Body of pancreas (tissue), 4 donors: ENCODE data around the gene MTA1. TPM values are rescaled to one million over a fixed set of nuclear protein-coding genes. Genes with fewer than 3 reads are reported as not detected.

ENCODE experiments used
- ATAC-seq: fragments of 150-250 bp; one replicate; pipeline ENCODE4 v1.9.1; 2016
- DNase-seq, 4 donors: peaks; one replicate each; pipeline ENCODE4 v3.0.0-alpha.2; 2019
- H3K27ac ChIP-seq, 4 donors: fragments of 200-600 bp; sonication (generic); 1 replicate in 3 of 4; 2 replicates in 1 of 4; pipeline versions ENCODE4 v1.5.1 to v1.6.1; 2016 to 2019; ENCODE audit warnings: mild to moderate bottlenecking in 1 of 4, mixed read lengths in 1 of 4, moderate library complexity in 1 of 4
- H3K27me3 ChIP-seq, 2 donors: fragments of 200-600 bp; sonication (generic); one replicate each; pipeline ENCODE4 v1.6.0; 2016; ENCODE audit warnings: mild to moderate bottlenecking in 1 of 2
- H3K36me3 ChIP-seq, 2 donors: fragments of 200-600 bp; sonication (generic); replicated peaks in 1 of 2; 2 replicates each; pipeline ENCODE4 v1.5.1; 2016; ENCODE audit warnings: low read depth in 2 of 2; ENCODE audit not compliant: insufficient read depth in 1 of 2
- H3K4me1 ChIP-seq: fragments of 200-600 bp; sonication (generic); one replicate; pipeline ENCODE4 v1.6.0; 2016
- H3K4me3 ChIP-seq, 2 donors: fragments of 200-600 bp; sonication (generic); 1 replicate in 1 of 2; 2 replicates in 1 of 2; pipeline ENCODE4 v1.5.1; 2016 to 2019
- H3K9me3 ChIP-seq, 3 donors: fragments of 200-600 bp; sonication (generic); 1 replicate in 2 of 3; 2 replicates in 1 of 3; pipeline ENCODE4 v1.5.1; 2016
- POLR2A ChIP-seq, 3 donors: fragments of 450-650 bp; IDR thresholded peaks; one replicate each; pipeline ENCODE4 v1.6.1; 2016; ENCODE audit warnings: antibody characterized with exemption in 3 of 3, mild to moderate bottlenecking in 2 of 3
- WGBS, 2 donors: methylation state at CpG; one replicate each; pipeline ENCODE4 v1.1.5; 2017; 5-methylcytosine and 5-hydroxymethylcytosine counted together
- intact Hi-C: fragments of 100-400 bp; cut with DNase I; formaldehyde crosslinking; loops from one replicate; pipeline ENCODE4 v1.15.1; 2023
- total RNA-seq, 2 donors: library from RNA; depleted of rRNA; stranded (reverse); fragments of >200 nt; gene quantifications; one replicate each; pipeline ENCODE4 v1.1.0, GENCODE V29; 2016
- TF ChIP-seq, protein P1 (sequence below), 7 experiments: fragments of 450-650 bp in 4 of 7; fragments of 200-600 bp in 3 of 7; sonication (generic) in 3 of 7; IDR thresholded peaks; one replicate each; pipeline ENCODE4 v1.5.1; 2016 to 2019; ENCODE audit warnings: antibody characterized with exemption in 7 of 7

The MTA1 gene
- total RNA-seq, 2 donors from 2014 or later: 69.8 to 92.6 TPM

DNA sequence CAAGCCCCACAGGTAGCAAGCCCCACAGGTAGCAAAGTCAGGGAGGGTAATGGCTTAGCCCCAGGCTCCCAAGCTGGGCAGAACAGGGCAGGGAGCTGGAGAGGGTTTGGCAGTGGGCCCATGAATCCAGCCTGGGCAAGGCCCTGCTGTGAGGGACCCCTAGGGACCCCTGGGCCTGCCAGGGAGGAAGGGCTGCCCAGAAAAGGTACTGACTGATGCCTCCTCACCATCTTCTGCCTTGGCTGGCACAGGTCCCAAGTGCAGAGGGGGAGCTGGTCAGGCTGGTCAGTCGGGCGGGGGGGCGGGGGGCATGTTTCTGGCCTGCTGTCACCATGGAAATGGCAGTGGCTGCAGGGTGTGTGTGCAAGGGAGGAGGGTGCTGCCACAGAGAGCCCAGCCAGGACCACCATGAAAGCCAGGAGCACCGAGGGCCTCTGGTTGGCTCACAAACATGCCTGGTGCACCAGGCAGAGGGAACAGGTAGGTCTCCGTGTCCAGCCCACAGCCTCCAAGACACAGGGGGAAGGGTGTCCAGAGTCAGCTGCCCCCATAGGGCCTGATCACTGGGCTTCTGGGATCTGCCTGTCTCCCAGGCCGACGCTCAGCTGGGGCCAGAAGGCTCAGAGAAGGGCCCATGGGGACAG lies 53.5 kb downstream of the MTA1 start:
- Histone ChIP-seq H3K4me1 (peaks cover 67% of the 10 kb centered on the region), H3K27ac (peak overlapping the region; percentile 34 to 81 (median 76)), H3K36me3 (no peaks in the 10 kb centered on the region), H3K27me3 (peaks cover 0 to 4% of the 10 kb centered on the region in 2 donors), H3K9me3 (no peaks in the 10 kb centered on the region), H3K4me3 (no peak overlapping the region)
- TF ChIP-seq POLR2A (IDR thresholded peaks at IDR 0.05): no peak
- TF ChIP-seq, protein P1, sequence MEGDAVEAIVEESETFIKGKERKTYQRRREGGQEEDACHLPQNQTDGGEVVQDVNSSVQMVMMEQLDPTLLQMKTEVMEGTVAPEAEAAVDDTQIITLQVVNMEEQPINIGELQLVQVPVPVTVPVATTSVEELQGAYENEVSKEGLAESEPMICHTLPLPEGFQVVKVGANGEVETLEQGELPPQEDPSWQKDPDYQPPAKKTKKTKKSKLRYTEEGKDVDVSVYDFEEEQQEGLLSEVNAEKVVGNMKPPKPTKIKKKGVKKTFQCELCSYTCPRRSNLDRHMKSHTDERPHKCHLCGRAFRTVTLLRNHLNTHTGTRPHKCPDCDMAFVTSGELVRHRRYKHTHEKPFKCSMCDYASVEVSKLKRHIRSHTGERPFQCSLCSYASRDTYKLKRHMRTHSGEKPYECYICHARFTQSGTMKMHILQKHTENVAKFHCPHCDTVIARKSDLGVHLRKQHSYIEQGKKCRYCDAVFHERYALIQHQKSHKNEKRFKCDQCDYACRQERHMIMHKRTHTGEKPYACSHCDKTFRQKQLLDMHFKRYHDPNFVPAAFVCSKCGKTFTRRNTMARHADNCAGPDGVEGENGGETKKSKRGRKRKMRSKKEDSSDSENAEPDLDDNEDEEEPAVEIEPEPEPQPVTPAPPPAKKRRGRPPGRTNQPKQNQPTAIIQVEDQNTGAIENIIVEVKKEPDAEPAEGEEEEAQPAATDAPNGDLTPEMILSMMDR (IDR thresholded peaks at IDR 0.05): no peak
- intact Hi-C loops: no loop called here
- no peak for ATAC-seq
- DNase-seq: peak in 2 of 4 donors; percentile 40 to 54
- 35% methylated on average over 7 of the region's 7 CpGs; no CpG with 5 or more reads in 1 of the 2 donors for WGBS, 2 donors

DNA sequence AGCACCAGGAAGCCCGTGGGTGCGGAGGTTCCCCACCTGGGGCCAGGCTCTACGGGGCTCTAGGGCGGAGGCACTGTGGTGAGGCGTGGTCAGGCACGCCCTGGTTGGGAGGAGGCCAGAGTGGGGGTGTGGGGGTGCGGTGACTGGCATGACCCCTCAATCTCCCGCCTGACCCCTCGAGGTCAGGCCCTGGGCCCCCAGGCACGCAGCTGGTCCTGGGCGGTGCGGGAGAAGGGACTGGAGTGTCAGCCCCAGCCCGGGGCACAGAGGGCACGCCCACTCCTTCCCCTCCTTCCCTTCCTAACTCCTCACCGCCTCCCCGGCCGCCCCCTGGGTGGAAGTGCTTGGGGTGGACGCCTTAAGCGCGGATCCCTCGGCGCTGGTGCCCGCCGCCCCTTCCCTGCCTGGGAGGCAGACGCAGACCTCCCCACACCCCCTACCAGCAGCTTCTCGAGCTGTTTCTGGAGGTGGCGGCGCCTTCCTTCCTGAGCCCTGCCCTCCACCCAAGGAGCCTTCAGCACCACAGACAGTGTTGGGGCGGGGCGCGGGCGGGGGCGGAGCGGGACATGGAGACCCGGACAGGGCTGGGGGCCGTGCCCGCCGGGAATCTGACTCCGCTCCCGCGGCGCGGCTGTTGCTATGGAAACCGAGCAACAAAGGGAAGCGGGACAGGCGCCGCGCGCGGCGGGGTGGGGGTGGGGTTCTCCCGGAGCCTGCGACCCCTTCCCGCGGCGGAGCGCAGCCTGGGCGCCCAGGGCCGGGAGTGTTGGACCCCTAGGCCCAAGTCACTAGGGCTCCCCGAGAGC lies 54.3 kb downstream of the MTA1 start:
- peaks cover 0 to 10% of the 10 kb centered on the region in 2 donors for H3K27me3 ChIP-seq
- 4% methylated on average over 53 of the region's 60 CpGs; no CpG with 5 or more reads in 1 of the 2 donors for WGBS, 2 donors
- ATAC-seq: peak; percentile 65
- intact Hi-C loops: no loop called here
- peak; percentile 88 to 92 (median 90) for DNase-seq
- no peaks in the 10 kb centered on the region for H3K36me3 ChIP-seq
- peak overlapping the region; percentile 34 to 81 (median 76) for H3K27ac ChIP-seq
- H3K4me3 ChIP-seq: peak overlapping the region; percentile 25 to 38
- H3K4me1 ChIP-seq: peaks cover 65% of the 10 kb centered on the region
- TF ChIP-seq, protein P1 (IDR thresholded peaks at IDR 0.05): no peak
- peak in 2 of 3 donors; percentile 12 to 20 for TF ChIP-seq POLR2A (IDR thresholded peaks at IDR 0.05)
- no peaks in the 10 kb centered on the region for H3K9me3 ChIP-seq

DNA sequence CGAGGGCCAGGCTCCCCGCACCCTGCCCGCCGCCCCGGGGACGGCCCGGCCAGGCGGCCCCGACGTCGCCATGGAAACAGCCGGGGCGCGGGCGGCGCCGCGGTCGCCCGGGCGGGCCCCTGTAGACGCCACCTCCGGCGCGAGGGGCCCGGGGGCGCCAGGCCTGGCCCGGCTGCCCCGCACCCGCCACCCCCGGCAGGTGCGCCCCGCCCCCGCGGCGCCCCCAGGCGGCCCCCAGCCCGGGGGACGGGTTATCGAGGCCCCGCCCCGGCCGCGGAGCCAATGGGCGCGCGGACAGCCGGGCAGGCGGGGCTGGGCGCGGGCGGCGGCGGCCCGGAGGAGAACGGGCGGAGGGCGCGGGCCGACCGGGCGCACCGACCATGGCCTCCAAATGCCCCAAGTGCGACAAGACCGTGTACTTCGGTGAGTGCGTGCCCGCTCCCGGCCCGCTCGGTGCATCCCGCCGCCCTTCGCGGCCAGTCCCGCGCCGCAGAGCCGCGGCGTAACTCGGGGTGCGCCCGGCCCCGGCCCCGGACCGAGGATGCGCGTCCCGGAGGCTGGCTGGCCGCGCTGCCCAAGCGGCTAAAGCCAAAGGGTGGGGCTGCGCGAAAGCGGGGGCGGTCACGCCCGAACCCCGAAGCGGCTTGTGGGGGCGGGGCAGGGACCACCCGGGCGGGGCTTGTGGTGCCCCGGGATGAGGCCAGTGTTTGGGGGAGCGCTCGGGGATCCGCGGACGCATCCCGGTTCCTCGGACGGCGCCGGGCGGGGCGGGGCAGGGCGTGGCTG lies 55.0 kb downstream of the MTA1 start, which contains the start of gene CRIP2:
TSS of gene CRIP2 (plus strand) at position 339 of the 786 bp plus-strand sequence. CDS start at position 381, 42 bp downstream.
- DNase-seq (peak in 1 of 4 donors; percentile 63), ATAC-seq (peak; percentile 55)
- H3K9me3 ChIP-seq: no peaks in the 10 kb centered on the region
- WGBS, 2 donors: 0 to 1% methylated on average over 2 to 89 of the region's 118 CpGs
- intact Hi-C loops: no loop called here
- H3K27me3 ChIP-seq: peaks cover 0 to 15% of the 10 kb centered on the region in 2 donors
- peak within 1 kb of the TSS; percentile 38 to 56 for H3K4me3 ChIP-seq
- peak within 1 kb of the TSS; percentile 53 to 87 (median 80) for H3K27ac ChIP-seq
- TF ChIP-seq, protein P1 (IDR thresholded peaks at IDR 0.05): no peak
- TF ChIP-seq POLR2A (IDR thresholded peaks at IDR 0.05): peak in 1 of 3 donors; percentile 12
- no peaks in the 10 kb centered on the region for H3K36me3 ChIP-seq
- peaks cover 61% of the 10 kb centered on the region for H3K4me1 ChIP-seq

DNA sequence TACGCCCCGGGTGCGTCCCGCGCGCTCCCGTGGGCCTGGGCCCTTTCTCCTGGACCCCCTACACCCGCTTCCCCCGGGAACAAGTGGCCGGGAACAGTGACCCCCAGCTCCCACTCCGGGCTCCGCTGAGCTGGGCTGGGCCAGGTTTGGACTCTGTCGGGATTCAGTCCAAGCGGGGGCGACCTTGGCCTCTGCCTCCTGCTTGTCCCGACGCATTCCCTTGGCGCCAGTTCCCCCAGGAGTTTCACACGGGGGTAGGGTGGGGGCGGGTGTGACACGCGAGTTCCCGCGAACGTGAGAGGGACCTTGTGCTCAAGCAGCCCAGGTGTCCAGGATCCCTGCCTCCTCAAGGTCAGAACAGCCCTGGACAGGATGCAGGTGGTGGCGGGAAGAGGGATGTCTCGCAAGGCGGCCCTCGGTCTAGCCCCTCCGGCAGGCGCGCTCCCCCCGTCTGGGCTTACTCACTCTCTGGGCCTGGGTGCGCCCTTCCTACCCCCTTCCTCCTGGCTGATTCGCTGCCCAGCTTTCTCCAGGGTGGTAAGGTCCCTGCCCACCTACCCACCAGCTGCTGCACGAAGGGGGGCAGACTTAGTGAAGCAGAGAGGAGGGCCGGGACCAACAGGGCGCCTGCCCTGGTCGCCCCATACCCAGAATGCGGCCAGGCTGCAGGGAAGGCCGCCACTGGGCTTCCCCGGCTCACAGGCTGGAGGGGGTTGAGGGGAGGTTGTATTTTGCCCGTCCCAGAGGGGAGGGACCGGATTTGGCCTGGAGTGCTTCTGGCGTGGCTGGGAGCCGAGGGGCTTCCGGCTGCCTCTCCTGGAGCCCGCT lies 55.9 kb downstream of the MTA1 start:
- no peaks in the 10 kb centered on the region for H3K9me3 ChIP-seq
- peak overlapping the region; percentile 53 to 87 (median 80) for H3K27ac ChIP-seq
- DNase-seq (peak in 1 of 4 donors; percentile 43), ATAC-seq (no peak)
- no peaks in the 10 kb centered on the region for H3K36me3 ChIP-seq
- TF ChIP-seq POLR2A (IDR thresholded peaks at IDR 0.05): no peak
- TF ChIP-seq, protein P1 (IDR thresholded peaks at IDR 0.05): no peak
- intact Hi-C loops: no loop called here
- 9 to 19% methylated on average over 10 to 45 of the region's 48 CpGs for WGBS, 2 donors
- peaks cover 63% of the 10 kb centered on the region for H3K4me1 ChIP-seq
- H3K27me3 ChIP-seq: peaks cover 0 to 15% of the 10 kb centered on the region in 2 donors
- H3K4me3 ChIP-seq: peak overlapping the region; percentile 16 to 56
